Breast epithelium (tissue), 4 donors: ENCODE results near the gene ROR1. TPM values are rescaled to one million over a fixed set of nuclear protein-coding genes. Genes with fewer than 3 reads are reported as not detected.

ENCODE experiments used
- DNase-seq, 2 donors: peaks; one replicate each; pipeline ENCODE4 v3.0.0-alpha.2; 2019; ENCODE audit warnings: low spot score in 2 of 2
- H3K27ac ChIP-seq, 2 donors: fragments of 200-600 bp; sonication (generic) in 1 of 2; one replicate each; pipeline ENCODE4 v1.5.1; 2016 to 2019; ENCODE audit warnings: mild to moderate bottlenecking in 1 of 2
- H3K27me3 ChIP-seq, 2 donors: fragments of 200-600 bp; sonication (generic) in 1 of 2; one replicate each; pipeline versions ENCODE4 v1.5.1 to v1.6.0; 2017 to 2019; ENCODE audit warnings: control low read depth in 1 of 2, mild to moderate bottlenecking in 1 of 2
- H3K36me3 ChIP-seq: fragments of 200-600 bp; one replicate; pipeline ENCODE4 v1.5.1; 2019
- H3K4me1 ChIP-seq, 2 donors: fragments of 200-600 bp; sonication (generic); one replicate each; pipeline ENCODE4 v1.5.1; 2016 to 2019; ENCODE audit warnings: control low read depth in 1 of 2
- H3K4me3 ChIP-seq, 3 donors: fragments of 200-600 bp; sonication (generic); 1 replicate in 2 of 3; 2 replicates in 1 of 3; pipeline ENCODE4 v1.5.1; 2016 to 2019; ENCODE audit warnings: mild to moderate bottlenecking in 3 of 3, moderate library complexity in 2 of 3
- H3K9me3 ChIP-seq, 2 donors: fragments of 200-600 bp; sonication (generic) in 1 of 2; one replicate each; pipeline ENCODE4 v1.5.1; 2016 to 2019; ENCODE audit warnings: control low read depth in 1 of 2
- CTCF ChIP-seq, 3 donors: fragments of 450-650 bp; IDR thresholded peaks; one replicate each; pipeline ENCODE4 v1.5.1; 2016 to 2017; ENCODE audit warnings: antibody characterized with exemption in 3 of 3, mild to moderate bottlenecking in 3 of 3, moderate library complexity in 3 of 3
- POLR2A ChIP-seq: fragments of 450-650 bp; IDR thresholded peaks from one replicate; pipeline ENCODE4 v1.6.1; 2016; ENCODE audit warnings: antibody characterized with exemption, mild to moderate bottlenecking, moderate library complexity
- POLR2AphosphoS5 ChIP-seq, 3 donors: sonication (generic); formaldehyde crosslinking; IDR thresholded peaks; one replicate each; pipeline ENCODE4 v1.6.1; 2017; ENCODE audit warnings: antibody characterized with exemption in 3 of 3
- intact Hi-C: fragments of 100-400 bp; cut with DNase I; formaldehyde crosslinking; loops from one replicate; pipeline ENCODE4 v1.15.1; 2023; ENCODE audit warnings: low total_unique reads
- total RNA-seq, 3 donors: library from RNA; depleted of rRNA; stranded (reverse); fragments of >200 nt; gene quantifications; one replicate each; pipeline ENCODE4 v1.1.0, GENCODE V29; 2016

The ROR1 gene
- total RNA-seq, 3 donors from 2014 or later, result 5.9 to 11.6 (median 7.7) TPM

GRCh38 chr1:63748641-63749040 lies 25.2 kb upstream of the ROR1 start:
- Histone ChIP-seq H3K36me3 (no peaks in the 10 kb centered on the region), H3K27me3 (no peaks in the 10 kb centered on the region), H3K4me1 (no peaks in the 10 kb centered on the region), H3K4me3 (no peak overlapping the region), H3K9me3 (no peaks in the 10 kb centered on the region), H3K27ac (no peak overlapping the region)
- intact Hi-C loops, result loop anchor here (10.0 kb wide), 1 partner anchor 1066 kb away; no protein-coding TSS in a partner anchor
- DNase-seq, result no peak
- no peak for TF ChIP-seq CTCF (IDR thresholded peaks at IDR 0.05)
- no peak for TF ChIP-seq POLR2AphosphoS5 (IDR thresholded peaks at IDR 0.05)
- no peak for TF ChIP-seq POLR2A

- Histone ChIP-seq H3K4me3 (no peak overlapping the region), H3K27me3 (no peaks in the 10 kb centered on the region), H3K27ac (no peak overlapping the region), H3K4me1 (no peaks in the 10 kb centered on the region), H3K9me3 (no peaks in the 10 kb centered on the region), H3K36me3 (no peaks in the 10 kb centered on the region)
- no peak for DNase-seq
- TF ChIP-seq POLR2AphosphoS5 (IDR thresholded peaks at IDR 0.05) (no peak), CTCF (IDR thresholded peaks at IDR 0.05) (no peak), POLR2A (no peak)
- intact Hi-C loops, result no loop called here
These were observed 23.1 kb upstream of the ROR1 start for GRCh38 chr1:63750721-63751120.

- no peaks in the 10 kb centered on the region for H3K4me1 ChIP-seq
- H3K27ac ChIP-seq, result no peak overlapping the region
- H3K4me3 ChIP-seq, result no peak overlapping the region
- H3K27me3 ChIP-seq, result no peaks in the 10 kb centered on the region
- TF ChIP-seq POLR2A (no peak), POLR2AphosphoS5 (IDR thresholded peaks at IDR 0.05) (no peak), CTCF (IDR thresholded peaks at IDR 0.05) (no peak)
- H3K36me3 ChIP-seq, result no peaks in the 10 kb centered on the region
- intact Hi-C loops, result no loop called here
- H3K9me3 ChIP-seq, result no peaks in the 10 kb centered on the region
- no peak for DNase-seq
These were observed 21.6 kb upstream of the ROR1 start for GRCh38 chr1:63752176-63752575.

GRCh38 chr1:63753591-63753990 lies 20.2 kb upstream of the ROR1 start:
- H3K27me3 ChIP-seq, result no peaks in the 10 kb centered on the region
- TF ChIP-seq CTCF (IDR thresholded peaks at IDR 0.05), result no peak
- TF ChIP-seq POLR2AphosphoS5 (IDR thresholded peaks at IDR 0.05), result no peak
- no peak for TF ChIP-seq POLR2A
- no peaks in the 10 kb centered on the region for H3K9me3 ChIP-seq
- H3K4me3 ChIP-seq, result no peak overlapping the region
- H3K27ac ChIP-seq, result no peak overlapping the region
- intact Hi-C loops, result no loop called here
- no peak for DNase-seq
- H3K4me1 ChIP-seq, result no peaks in the 10 kb centered on the region
- no peaks in the 10 kb centered on the region for H3K36me3 ChIP-seq

- no peaks in the 10 kb centered on the region for H3K27me3 ChIP-seq
- no peaks in the 10 kb centered on the region for H3K9me3 ChIP-seq
- intact Hi-C loops, result no loop called here
- TF ChIP-seq CTCF (IDR thresholded peaks at IDR 0.05) (no peak), POLR2A (no peak), POLR2AphosphoS5 (IDR thresholded peaks at IDR 0.05) (no peak)
- H3K4me1 ChIP-seq, result no peaks in the 10 kb centered on the region
- no peak overlapping the region for H3K4me3 ChIP-seq
- DNase-seq, result no peak
- no peak overlapping the region for H3K27ac ChIP-seq
- no peaks in the 10 kb centered on the region for H3K36me3 ChIP-seq
These were observed 17.0 kb upstream of the ROR1 start for GRCh38 chr1:63756839-63757238.
